ENCODE data around the gene MAMLD1.

MAMLD1 gene

DNA sequence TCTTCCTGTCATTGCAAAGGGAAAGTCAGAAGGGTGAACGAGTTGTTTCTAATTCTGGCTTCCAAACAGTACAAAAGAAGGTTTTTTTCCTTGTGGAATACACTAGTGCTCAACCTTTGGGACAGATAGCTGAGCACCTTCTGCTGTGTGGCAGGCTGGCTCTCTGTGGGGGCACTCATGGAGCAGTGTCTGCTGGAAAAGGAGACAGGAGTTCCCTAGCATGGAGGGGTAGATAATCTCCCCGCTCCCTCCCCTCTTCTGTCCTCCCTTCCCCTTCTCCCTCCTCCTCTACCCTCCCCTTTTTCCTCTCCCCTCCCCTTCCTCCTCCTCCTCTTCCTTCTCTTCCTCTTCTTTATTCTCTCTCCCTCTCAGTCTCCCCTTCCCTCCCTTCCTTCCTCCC lies 142.9 kb downstream of the MAMLD1 start:
- no peak for DNase-seq

DNA sequence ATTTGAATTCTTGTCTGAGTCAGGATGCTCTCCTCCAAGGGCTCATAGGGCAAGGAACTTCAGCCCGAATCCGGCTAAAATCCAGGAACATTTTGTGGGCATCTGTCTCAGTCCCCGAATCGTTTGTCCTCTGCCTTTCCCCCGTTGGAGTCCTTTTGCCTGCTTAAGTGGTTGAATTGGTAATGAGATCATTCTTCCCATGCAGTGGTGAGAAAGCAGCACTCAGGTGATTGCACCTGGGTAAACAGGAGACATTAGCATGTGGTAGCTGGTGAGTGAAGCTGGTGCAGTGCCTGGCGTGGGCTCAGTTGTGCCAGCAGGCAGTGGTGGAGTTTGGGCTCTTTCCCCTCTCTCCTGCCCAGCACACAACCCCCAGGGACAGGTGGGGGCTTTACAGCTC lies 143.4 kb downstream of the MAMLD1 start:
- DNase-seq, result no peak

DNA sequence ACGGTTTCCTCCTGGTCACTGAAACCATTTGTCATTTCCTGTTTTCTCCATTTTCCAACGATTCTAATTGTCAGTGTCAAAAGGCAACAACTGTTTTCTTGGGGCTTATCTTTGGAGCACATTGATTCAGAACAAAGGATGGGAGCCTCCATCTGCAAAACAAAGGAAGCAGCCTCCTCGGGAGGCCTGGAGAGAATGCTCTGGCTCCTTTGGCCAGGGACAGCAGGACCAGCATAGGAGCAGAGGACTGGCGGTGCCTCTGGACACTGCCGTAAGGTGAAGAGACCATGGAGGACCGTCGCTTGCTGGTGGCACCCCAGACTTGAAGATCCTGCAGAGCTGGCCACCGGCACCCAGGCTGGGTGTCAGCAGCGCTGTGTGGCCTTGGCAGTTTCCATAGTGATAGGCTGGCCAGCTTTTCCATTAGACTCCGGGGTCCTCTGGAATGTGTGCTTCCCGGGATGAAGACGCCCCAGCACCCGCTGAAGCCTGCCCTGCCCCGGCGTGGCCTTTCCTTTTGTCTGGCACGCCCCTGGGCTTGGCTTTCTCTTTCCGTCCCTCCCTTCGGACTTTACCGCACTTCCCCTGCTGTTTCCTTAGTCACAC lies 144.2 kb downstream of the MAMLD1 start:
- no peak for DNase-seq

DNA sequence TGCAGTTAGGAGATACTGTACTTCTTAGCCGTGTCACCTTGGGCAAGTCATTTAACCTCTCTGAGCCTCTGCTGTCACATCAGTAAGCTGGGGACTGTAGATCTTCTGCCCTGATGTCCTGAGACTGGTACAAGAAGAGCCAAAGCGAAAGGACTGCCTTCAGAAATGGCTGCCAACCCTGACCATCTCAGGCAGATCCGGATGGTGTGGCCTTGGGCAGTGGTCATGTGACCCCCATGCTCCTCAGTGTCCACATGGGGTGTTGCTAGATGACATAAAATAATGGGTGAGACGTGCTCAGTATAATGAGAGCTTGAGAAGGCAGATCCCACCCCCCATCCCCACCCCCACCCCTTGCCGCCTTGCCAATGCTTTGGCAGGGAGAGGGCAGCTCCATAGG lies 144.9 kb downstream of the MAMLD1 start:
- DNase-seq, result no peak

DNA sequence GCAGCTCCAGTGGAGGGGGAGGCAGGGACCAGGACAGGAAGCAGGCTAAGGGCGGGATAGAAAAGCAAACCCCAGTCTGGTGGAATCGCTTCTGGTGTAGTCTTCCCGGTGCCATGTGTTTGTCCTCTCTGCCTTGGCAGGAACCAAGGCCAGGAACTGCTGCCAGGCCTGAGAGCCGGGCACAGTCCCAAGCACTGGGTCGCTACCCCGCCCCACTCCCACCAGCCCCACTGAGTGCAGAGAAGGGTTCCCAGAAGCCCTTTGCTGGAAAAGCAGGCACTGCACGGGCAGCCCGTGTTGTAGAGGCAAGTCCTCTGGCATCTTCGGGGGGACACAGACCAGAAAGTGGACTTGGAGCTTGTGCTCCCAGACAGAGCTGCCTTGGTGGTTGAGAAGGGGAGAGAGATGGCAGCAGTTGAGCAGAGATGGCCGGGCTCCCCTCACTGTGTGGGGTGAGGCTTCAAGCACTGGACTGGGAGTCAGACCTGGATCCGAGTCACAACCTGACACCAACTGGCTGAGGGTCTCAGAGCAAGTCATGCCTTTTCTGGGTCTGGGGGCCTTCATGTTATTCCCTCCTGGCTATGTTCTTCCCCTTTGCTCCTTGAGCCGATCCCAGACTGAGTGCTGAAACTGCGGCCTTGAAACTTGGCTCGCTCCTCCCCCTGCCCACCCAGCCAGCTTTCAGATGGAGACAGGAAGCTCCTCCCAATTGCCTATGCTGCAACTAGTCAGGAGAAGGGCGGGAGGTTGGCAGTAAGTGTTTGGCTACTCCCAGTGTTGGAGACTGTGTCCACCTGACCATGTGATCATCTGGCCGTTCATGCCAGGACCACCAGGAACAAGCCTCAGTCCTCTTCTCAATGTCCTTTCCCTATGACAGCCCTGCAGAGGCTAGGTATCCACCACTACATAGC lies 145.6 kb downstream of the MAMLD1 start:
- no peak for DNase-seq

DNA sequence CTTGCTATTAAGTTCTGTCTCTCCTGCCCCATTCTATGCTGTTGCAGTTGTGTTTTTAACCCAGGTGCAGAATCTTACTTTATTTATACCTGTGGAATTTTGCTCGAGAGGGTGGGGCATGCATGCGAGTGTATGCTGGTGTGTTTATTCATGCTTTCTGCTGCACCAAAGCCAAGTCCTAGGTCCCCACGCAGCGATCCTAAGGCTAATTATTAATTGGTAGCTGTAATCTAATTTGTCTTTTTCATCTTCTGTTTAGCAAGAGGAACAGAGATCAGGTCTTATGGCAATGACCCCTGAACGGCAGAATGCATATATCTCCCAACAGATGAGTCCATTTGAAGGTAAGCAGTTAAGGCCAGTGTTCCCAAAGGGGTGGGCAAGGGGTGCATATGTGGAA lies 146.6 kb downstream of the MAMLD1 start:
- DNase-seq, result no peak

DNA sequence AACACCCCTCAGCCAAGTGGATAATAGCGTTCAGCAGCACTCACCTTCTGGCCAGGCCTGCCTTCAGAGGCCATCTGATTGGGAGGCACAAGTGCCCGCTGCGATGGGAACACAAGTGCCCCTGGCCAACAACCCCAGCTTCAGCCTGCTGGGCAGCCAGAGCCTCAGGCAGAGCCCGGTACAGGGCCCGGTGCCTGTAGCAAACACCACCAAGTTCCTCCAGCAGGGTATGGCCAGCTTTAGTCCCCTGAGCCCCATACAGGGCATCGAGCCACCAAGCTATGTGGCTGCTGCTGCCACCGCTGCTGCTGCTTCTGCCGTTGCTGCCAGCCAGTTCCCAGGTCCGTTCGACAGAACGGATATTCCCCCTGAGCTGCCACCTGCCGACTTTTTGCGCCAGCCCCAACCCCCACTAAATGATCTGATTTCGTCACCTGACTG lies 149.4 kb downstream of the MAMLD1 start:
- no peak for DNase-seq

DNA sequence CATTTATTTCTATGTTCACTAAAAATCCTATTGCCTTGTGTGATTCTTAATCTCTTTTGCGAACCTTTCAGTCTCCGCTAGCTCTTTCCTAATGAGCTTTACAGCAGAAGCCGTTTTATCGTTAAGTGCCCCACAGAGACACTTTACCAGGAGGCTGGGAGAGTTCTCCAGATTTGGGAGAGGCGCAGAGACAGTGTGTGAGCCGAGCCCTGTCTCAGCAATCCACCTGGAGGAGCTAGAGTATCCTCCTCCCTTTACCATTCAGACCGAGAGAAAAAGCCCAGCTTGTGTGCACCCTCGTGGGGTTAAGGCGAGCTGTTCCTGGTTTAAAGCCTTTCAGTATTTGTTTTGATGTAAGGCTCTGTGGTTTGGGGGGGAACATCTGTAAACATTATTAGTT lies 150.4 kb downstream of the MAMLD1 start:
- DNase-seq, result no peak

DNA sequence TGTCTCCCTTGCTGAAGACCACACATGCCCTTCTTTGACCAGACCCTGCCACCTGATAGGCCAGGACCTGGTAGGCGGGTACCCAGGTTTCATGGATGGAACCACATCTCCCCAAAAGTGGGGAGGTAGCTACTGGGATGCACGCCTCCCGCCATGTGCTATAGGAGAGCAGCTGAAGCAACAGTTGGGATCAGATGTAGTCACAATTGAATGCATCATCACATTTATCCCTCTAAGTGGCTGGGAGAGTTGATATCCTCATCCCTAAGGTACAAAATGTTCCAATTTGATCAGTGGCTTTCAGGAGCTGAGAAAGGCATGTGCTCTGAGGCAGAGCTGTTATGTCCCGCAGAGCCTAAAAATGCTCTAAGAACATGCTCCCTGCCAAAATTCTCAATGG lies 151.3 kb downstream of the MAMLD1 start:
- DNase-seq, result no peak

DNA sequence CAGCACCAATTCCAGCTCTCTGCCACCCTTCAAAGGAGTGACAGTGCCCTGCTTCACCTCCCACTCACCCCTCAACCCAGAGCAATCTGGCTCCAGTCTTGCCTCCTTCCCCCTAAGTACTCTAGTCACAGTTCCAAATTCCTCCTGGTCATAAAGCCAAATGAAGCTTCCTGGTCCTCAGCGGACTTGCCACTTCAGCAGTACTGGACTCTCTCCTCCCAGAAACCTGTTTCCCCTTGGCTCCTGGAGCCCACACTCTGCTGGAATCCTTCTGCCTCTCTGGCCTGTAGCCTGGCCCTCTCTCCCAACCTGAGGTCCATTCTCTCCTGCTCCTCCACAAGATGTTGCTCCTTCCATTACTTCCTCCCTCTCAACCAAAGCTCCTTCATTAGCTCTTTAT lies 152.7 kb downstream of the MAMLD1 start:
- no peak for DNase-seq

DNA sequence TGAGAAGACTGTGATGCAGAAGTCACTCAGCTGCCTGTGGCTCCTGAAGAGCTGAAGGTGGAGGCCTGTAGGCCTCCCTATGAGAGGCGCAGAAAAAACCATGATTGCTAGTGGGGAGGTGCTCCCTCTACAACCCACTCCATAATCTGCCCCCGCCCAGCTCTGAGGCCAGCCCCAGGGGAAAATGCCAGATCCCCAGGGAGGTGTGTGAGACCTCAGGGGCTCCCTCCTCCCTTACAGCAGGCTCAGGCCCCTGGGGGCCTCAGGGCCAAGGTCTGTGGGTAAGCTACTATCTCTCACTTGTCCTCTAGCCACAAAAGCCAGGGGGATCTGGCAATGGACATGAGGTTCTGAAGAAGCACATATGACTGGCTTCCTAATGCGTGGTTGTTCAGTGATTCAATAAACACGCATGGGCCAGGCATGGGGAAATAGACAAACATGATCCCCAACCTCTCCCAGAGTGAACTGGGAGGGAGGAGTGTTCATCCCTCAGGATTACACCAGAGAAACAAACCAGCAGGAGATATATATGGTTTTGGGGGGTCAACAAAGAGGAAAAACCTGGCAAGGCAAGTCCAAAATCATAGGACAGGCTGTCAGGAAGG lies 154.3 kb downstream of the MAMLD1 start:
- no peak for DNase-seq

DNA sequence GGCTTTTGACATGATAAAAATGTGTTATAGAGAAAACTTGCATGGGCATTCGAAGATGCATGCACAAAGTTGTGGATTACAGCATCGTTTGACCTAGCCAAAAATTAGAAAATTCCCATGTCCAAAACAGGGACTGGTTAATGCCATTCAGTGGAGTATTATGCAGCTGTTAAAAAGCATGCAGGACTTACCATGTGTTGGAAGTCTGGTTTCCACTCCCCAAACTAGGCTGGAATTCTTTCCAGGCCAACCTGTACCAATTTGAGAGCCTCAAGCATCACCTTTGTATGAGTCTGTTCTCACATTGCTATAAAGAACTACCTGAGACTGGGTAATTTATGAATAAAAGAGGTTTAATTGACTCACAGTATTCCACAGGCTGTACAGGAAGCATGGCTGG lies 159.4 kb downstream of the MAMLD1 start:
- DNase-seq, result no peak

DNA sequence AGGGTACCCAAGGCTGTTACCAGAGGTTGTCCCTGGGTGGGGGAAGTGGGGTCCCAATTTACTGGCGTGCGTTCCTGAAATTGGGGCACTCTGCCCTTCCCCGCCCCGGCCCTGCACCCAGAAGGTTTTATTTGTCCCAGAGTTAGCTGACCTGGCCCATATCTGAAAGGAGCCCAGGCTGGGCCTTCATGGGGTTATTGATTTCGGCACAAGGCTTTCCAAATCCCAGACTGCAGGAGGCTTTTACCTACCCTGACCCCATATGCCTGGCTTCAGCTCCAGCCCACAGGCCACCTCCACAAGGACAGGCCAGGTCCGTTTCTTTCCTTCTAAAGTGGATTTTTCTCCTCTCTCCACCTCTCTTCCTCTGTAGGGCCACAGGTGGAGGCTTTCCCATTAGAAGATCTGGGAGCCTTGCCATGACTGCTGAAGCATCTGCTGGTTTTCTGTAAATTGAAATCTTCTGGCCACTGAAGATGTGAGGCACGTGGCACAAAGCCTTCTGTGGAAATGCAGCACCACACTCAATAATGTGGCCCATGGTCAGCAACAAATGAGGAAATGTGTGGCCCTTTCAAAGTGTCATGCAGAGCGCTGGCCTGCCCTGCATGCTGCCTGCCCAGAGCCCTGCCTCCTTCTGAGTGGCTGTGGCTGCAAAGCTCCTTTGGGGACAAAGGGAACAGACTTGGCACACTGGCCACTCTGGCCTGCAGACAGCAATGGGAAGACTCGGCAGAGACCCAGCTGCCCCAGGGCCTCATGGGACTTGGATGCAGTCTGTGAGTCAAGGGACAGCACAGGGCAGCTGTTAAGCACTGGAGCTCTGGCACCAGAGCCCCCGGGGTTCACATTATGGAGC lies 162.2 kb downstream of the MAMLD1 start:
- no peak for DNase-seq

DNA sequence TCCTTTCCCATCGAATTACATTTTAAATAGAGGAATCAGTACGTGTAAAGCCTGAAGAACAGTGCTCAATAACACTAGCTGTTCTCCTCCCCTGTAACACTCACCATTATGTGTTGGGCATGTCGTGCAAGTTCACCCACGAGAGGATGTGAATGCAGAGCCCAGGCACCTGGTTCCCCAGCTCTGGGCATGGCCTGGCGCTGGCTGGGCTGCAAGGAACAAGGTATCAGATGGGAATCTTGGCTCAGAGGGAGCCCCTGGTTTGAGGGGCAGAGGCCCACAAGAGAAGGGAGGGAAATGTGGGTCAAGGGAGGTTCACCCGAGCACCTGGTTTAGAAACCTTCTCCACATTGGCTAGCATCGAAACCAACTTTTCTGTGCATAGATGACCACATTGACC lies 163.6 kb downstream of the MAMLD1 start:
- DNase-seq, result no peak

DNA sequence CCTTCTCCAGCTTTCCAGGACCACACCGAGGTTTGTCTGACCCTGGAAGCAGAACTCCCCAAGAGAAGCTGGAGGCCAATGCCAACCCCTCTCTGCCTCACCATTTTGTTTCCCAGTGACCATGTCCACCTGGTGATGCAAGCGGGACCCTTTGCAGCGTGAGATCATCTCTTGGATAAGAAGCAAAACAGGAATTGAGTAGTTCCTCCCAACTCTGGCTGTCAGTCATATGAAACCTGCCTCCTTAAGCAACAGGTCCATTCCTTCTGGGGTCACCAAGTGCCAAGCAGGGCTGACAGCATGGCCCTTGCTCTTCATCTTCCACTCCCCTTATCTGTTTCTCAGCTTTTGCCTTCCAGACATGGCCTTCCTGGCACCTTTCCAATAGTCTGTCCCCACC lies 164.0 kb downstream of the MAMLD1 start:
- DNase-seq, result no peak

DNA sequence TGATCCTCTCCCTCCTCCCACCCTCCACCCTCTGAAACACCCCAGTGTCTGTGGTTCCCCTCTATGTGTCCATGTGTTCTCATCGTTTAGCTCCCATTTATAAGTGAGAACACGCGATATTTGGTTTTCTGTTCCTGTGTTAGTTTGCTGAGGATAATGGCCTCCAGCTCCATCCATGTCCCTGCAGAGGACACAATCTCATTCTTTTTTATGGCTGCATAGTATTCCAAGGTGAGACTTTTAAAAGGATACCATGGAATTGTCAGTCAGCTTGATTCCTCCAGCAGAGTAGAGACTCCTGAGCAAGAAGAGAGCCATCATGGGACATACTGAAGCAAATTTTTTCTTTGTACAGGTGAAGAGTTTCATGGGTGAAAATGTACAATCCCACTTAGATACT lies 166.5 kb downstream of the MAMLD1 start:
- DNase-seq, result no peak

DNA sequence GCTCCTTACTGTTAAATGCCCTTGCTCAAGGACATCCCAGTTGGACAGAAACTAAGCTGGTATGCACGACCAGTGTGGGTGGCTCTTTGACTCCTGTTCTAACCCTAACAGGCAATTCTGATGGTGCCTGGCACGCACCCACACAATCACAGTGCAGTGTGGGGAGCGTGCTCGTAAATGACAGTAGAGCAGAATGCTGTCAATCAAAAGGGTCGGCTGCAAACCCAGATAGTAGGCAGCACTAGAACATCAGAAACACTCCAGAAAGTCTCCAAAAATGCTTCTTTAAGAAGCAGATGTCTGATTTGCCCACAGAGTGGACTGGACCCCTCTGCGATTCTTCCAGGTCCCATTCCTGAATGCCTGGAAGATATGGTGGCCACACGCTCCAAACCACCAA lies 167.7 kb downstream of the MAMLD1 start:
- DNase-seq, result no peak

DNA sequence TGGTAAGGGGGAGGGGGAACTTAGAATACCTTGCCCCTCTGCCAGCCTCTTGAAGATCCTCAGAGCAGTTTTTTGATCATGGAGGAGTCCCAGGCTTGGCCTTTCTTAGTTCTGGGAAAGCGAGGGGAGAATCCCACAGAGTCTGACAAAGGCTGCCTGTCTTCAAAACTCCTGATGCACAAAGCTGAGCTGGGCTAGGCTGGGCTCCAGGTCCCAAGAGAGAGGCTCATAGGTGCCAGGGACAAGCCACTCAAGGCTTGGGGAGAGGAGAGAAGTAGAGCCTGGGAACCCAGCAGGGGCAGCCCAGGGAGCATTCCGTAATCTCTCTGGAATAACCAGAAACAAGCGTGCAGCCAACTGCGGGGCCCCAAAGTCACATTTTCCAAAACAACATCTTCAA lies 168.3 kb downstream of the MAMLD1 start:
- DNase-seq, result no peak

DNA sequence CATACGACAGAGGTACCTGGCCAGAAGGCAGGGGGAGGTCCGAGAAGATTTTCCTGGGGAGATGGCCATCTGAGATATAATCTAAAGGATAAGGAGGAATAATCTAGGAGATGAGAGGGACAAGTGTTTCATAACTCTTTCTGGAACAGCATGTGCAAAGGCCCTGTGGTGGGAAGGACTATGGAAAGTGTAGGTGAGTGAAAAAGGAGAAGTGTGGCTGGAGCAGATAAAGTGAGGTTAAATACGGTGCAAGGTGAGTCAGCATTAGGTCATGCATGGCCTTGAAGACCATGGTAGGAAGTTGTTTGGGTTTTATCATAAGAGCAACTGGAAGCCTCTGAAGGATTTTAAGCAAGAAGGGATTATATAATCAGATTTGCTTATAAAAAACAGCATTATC lies 170.7 kb downstream of the MAMLD1 start:
- no peak for DNase-seq

DNA sequence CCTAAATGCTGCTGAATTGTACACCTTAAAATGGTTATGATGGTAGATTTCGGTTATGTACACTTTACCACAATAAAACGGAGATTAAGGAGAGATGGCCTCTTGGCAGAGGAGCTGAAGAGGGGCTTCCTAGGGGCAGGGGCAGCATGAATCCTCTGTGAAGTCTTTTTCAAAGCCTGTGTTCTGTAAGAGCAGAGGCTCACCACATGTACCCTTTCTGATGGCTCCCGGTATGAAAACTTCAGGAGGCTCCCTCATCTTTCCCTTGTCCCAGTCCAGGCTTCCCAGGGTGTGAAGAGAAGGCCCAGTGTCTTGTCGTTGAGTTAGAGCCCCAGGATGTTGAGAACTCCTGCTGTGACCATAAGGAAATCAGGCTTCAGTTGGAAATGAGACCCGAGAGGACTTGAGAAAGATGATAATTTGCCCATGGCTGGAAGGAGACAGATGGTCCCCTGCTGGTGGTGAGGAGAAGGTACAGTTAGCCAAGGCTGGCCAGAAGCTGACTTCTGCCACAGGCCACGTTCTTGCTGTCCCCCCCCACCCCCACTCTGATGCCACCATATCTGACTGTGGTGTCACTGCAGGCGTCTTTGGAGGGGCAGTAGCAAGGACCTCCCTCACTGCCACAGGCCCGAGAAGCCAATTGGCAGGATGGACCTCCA lies 173.5 kb downstream of the MAMLD1 start:
- DNase-seq, result no peak

DNA sequence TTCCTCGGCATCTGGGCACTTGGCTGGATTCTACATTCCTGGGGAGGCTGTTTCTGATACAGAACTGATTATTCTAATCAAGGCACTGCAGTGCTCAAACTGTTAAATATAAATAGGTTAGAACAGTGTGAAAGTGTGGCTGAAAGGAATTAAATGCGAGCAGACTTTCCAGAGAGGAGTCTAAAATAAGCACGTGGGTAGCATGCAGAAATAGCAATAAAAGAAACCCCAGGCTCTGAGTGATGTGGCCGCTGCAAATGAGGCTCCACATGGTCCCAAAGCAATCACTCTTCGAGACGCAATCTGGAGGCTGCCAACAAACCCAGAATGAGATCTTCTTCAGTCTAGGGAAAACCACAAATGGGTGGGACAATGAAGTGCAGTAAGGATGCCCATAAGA lies 174.7 kb downstream of the MAMLD1 start:
- DNase-seq, result no peak

DNA sequence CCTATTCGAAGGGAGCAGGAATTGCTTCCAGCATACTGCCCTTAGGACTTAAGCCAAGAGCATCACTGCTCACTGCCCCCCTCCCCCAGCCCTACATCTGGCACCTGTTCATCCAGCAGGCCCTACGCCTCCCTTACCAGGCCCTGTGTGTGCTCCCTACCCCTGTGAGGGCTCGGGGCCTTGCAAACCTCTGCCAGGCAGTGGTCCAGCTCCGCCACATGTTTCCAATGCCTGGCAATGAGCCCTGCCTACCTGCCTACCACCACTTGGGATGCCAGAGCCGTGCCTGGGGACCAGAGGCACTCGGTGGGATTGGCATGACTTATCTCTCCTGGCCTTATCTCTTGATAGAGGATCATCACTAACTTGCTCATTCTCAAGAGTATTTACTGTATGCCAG lies 177.8 kb downstream of the MAMLD1 start:
- no peak for DNase-seq

DNA sequence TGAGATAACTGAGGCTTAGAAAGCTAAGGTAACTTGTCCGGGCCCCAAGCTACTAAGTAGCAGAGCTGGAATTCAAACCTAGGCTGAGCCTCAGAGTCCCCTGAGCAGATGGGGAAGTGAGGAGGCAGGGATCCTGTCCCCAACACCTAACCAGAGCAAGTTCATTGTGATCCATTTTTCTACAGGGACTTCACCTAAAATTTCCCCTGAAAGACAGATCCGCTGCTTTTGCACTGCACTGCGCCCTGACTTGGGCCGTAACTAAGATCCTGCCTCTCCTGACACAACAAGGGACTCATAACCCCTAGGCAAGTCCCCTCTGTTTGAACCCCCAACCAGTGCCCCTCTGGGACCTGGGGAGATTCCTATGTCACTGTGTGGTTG lies 179.7 kb downstream of the MAMLD1 start:
- no peak for DNase-seq

Measured in NCI-H1930 (cell line).